HUDEP-2 (cell line): Measurements from ENCODE around the gene TMEM101.
A peak's percentile ranks its signal among the peaks of the same experiment; 100 is the strongest.
"Not testable (repeated sequence)": the region's sequence is repeated elsewhere in the genome, so short reads cannot be mapped to it uniquely, and the experiment has no call there.

ENCODE experiments used
- DNase-seq, 76 experiments: peaks; one replicate each; lab custom pipeline; 2025; ENCODE audit not compliant: unreplicated experiment in 76 of 76; lab: John Stamatoyannopoulos, UW

The TMEM101 gene

GRCh38 chr17:44002141-44002848 lies 12.5 kb downstream of the TMEM101 start:
- DNase-seq, result no peak

- DNase-seq, result no peak
Measured at GRCh38 chr17:44001461-44001920, 13.3 kb downstream of the TMEM101 start.

- DNase-seq, result no peak
Measured at GRCh38 chr17:44000871-44001460, 13.8 kb downstream of the TMEM101 start.

- peak in 75 of 76 experiments; percentile 21 to 97 (median 90) for DNase-seq
Measured at GRCh38 chr17:44000141-44000860, 14.5 kb downstream of the TMEM101 start.

GRCh38 chr17:43999024-43999423 lies 15.7 kb downstream of the TMEM101 start:
- no peak for DNase-seq

GRCh38 chr17:43998552-43998951 lies 16.2 kb downstream of the TMEM101 start:
- peak in 11 of 76 experiments; percentile 6 to 32 (median 14) for DNase-seq

GRCh38 chr17:43997180-43997579 lies 17.6 kb downstream of the TMEM101 start:
- DNase-seq, result not testable (repeated sequence)

- no peak for DNase-seq
Measured at GRCh38 chr17:43995150-43995471, 19.7 kb downstream of the TMEM101 start.

GRCh38 chr17:43994272-43995149 lies 20.3 kb downstream of the TMEM101 start:
- peak in 49 of 76 experiments; percentile 6 to 70 (median 38) for DNase-seq

- no peak for DNase-seq
Measured at GRCh38 chr17:43992641-43993040, 22.1 kb downstream of the TMEM101 start.

- no peak for DNase-seq
Measured at GRCh38 chr17:43988301-43988700, 26.5 kb downstream of the TMEM101 start.

GRCh38 chr17:43987131-43988021 lies 27.4 kb downstream of the TMEM101 start:
- DNase-seq, result no peak

GRCh38 chr17:43986225-43986981 lies 28.4 kb downstream of the TMEM101 start:
- no peak for DNase-seq

- no peak for DNase-seq
Measured at GRCh38 chr17:43984521-43984920, 30.2 kb downstream of the TMEM101 start.

GRCh38 chr17:43983515-43984411 lies 31.0 kb downstream of the TMEM101 start:
- peak in 8 of 76 experiments; percentile 7 to 28 (median 19) for DNase-seq

GRCh38 chr17:43983196-43983514 lies 31.6 kb downstream of the TMEM101 start:
- DNase-seq, result no peak

- DNase-seq, result no peak
Measured at GRCh38 chr17:43982171-43982570, 32.6 kb downstream of the TMEM101 start.

- no peak for DNase-seq
Measured at GRCh38 chr17:43979671-43980070, 35.1 kb downstream of the TMEM101 start.
